ENCODE measurements around the gene B4GALT5. TPM values are rescaled to one million over a fixed set of nuclear protein-coding genes. Genes with fewer than 3 reads are reported as not detected.

The B4GALT5 gene
- total RNA-seq, 2 experiments from 2014 or later = 9.8 to 18.8 TPM

GRCh38 chr20:49663112-49663511, 50.6 kb downstream of the B4GALT5 start:
- Histone ChIP-seq H3K79me2 (ENCODE audit: insufficient read depth, low read depth, low read length) (peaks cover 58% of the 10 kb centered on the region), H3K27ac (ENCODE audit: low read depth, low read length, poor library complexity, severe bottlenecking) (no peak overlapping the region), H2AFZ (ENCODE audit: low read length) (no peak overlapping the region), H3K36me3 (ENCODE audit: insufficient read depth, low read length) (no peaks in the 10 kb centered on the region), H4K20me1 (ENCODE audit: insufficient read depth, low read length) (peaks cover 20% of the 10 kb centered on the region; the same call in 1 of the 2 replicates), H3K9me3 (ENCODE audit: low read length) (no peaks in the 10 kb centered on the region), H3K4me2 (ENCODE audit: low read length) (no peak overlapping the region), H3K4me3 (ENCODE audit: low read depth, low read length, poor library complexity, severe bottlenecking) (no peak overlapping the region), H3K9me2 (ENCODE audit: insufficient read depth, low read length) (no peaks in the 10 kb centered on the region), H3K4me1 (ENCODE audit: insufficient read depth, low read length, poor library complexity, severe bottlenecking) (peaks cover 6% of the 10 kb centered on the region)
- no peak for TF ChIP-seq CTCF (conservative IDR thresholded peaks at IDR 0.05; ENCODE audit: low read length)
- TF ChIP-seq EZH2phosphoT487 (IDR thresholded peaks at IDR 0.05; ENCODE audit: borderline replicate concordance, low read depth, low read length) = no peak
- ChIA-PET POLR2A (interaction anchor here (1.0 kb wide), 1 partner anchor 25 kb away, joined by 3 read pairs; no protein-coding TSS in a partner anchor), CTCF (ENCODE audit: unreplicated experiment) (no interaction called here)
- intact Hi-C loops (cut with micrococcal nuclease; ENCODE audit: unreplicated experiment) = no loop called here
- DNase-seq (ENCODE audit: low spot score) = no peak
- BruUV-seq (replicated peaks) = no TSS peak

GRCh38 chr20:49661560-49662329, 51.9 kb downstream of the B4GALT5 start:
- no peak for DNase-seq (ENCODE audit: low spot score)
- intact Hi-C loops (cut with micrococcal nuclease; ENCODE audit: unreplicated experiment) = no loop called here
- Histone ChIP-seq H3K4me3 (ENCODE audit: low read depth, low read length, poor library complexity, severe bottlenecking) (no peak overlapping the region), H3K9me2 (ENCODE audit: insufficient read depth, low read length) (no peaks in the 10 kb centered on the region), H3K4me2 (ENCODE audit: low read length) (no peak overlapping the region), H3K4me1 (ENCODE audit: insufficient read depth, low read length, poor library complexity, severe bottlenecking) (no peaks in the 10 kb centered on the region), H3K9me3 (ENCODE audit: low read length) (no peaks in the 10 kb centered on the region), H2AFZ (ENCODE audit: low read length) (no peak overlapping the region), H3K27ac (ENCODE audit: low read depth, low read length, poor library complexity, severe bottlenecking) (no peak overlapping the region), H3K79me2 (ENCODE audit: insufficient read depth, low read depth, low read length) (peaks cover 51% of the 10 kb centered on the region; the same call in 1 of the 2 replicates), H4K20me1 (ENCODE audit: insufficient read depth, low read length) (peaks cover 20% of the 10 kb centered on the region; the same call in 1 of the 2 replicates), H3K36me3 (ENCODE audit: insufficient read depth, low read length) (peaks cover 4% of the 10 kb centered on the region)
- BruUV-seq (replicated peaks) = no TSS peak
- TF ChIP-seq EZH2phosphoT487 (IDR thresholded peaks at IDR 0.05; ENCODE audit: borderline replicate concordance, low read depth, low read length) = no peak
- no peak for TF ChIP-seq CTCF (conservative IDR thresholded peaks at IDR 0.05; ENCODE audit: low read length)
- ChIA-PET POLR2A (interaction anchor here (0.7 to 1.2 kb wide), 5 partner anchors 9 to 252 kb away, joined by 3 to 4 read pairs (median 3); no protein-coding TSS in a partner anchor), CTCF (ENCODE audit: unreplicated experiment) (no interaction called here)

- no peak for DNase-seq (ENCODE audit: low spot score)
- ChIA-PET POLR2A (interaction anchor here (1.0 kb wide), 1 partner anchor 10 kb away, joined by 4 read pairs; no protein-coding TSS in a partner anchor), CTCF (ENCODE audit: unreplicated experiment) (no interaction called here)
- TF ChIP-seq EZH2phosphoT487 (IDR thresholded peaks at IDR 0.05; ENCODE audit: borderline replicate concordance, low read depth, low read length) (no peak), CTCF (conservative IDR thresholded peaks at IDR 0.05; ENCODE audit: low read length) (no peak)
- Histone ChIP-seq H3K4me1 (ENCODE audit: insufficient read depth, low read length, poor library complexity, severe bottlenecking) (no peaks in the 10 kb centered on the region), H3K79me2 (ENCODE audit: insufficient read depth, low read depth, low read length) (peaks cover 44% of the 10 kb centered on the region; the same call in 1 of the 2 replicates), H2AFZ (ENCODE audit: low read length) (no peak overlapping the region), H4K20me1 (ENCODE audit: insufficient read depth, low read length) (peaks cover 20% of the 10 kb centered on the region; the same call in 1 of the 2 replicates), H3K9me2 (ENCODE audit: insufficient read depth, low read length) (no peaks in the 10 kb centered on the region), H3K4me3 (ENCODE audit: low read depth, low read length, poor library complexity, severe bottlenecking) (no peak overlapping the region), H3K36me3 (ENCODE audit: insufficient read depth, low read length) (peaks cover 12% of the 10 kb centered on the region), H3K4me2 (ENCODE audit: low read length) (no peak overlapping the region), H3K9me3 (ENCODE audit: low read length) (no peaks in the 10 kb centered on the region), H3K27ac (ENCODE audit: low read depth, low read length, poor library complexity, severe bottlenecking) (no peak overlapping the region)
- intact Hi-C loops (cut with micrococcal nuclease; ENCODE audit: unreplicated experiment) = no loop called here
- no TSS peak for BruUV-seq (replicated peaks)
Observed at GRCh38 chr20:49660912-49661311, 52.8 kb downstream of the B4GALT5 start.
